ENCODE measurements around the gene HSH2D. TPM values are rescaled to one million over a fixed set of nuclear protein-coding genes. Genes with fewer than 3 reads are reported as not detected.

The HSH2D gene
- total and polyA plus RNA-seq, 2 of the 13 experiments (the other 11 are each of a cell fraction or from before 2014, with no cell fraction given): 0.69 to 3.2 TPM

DNA sequence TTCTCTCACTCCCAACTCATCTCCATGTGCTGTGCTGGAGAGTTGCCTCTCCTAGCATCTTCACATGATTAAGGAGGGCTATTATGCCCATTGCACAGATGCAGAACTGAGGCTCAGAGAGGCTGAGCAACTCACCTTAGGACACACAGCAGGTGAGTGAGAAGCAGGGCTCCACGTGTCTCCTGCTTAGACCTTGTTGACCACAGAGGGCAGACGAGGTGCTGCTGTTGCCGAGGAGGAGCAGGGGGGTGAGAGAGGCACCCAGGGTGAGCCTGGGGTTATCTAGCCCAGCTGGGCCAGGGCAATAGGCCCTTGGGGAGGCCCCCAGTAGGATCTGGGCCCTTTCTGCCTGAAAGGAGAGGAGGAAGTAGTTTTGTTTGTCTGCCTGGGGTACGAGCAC lies 2.4 kb upstream of the HSH2D start (continued):
- TF ChIP-seq MAF1 (CRISPR knock-in tag; IDR thresholded peaks at IDR 0.05; ENCODE audit: borderline replicate concordance) (no peak), ZNF501 (CRISPR knock-in tag; IDR thresholded peaks at IDR 0.05) (peak; percentile 23; the same call in 1 of the 2 replicates), ZNF34 (CRISPR knock-in tag; IDR thresholded peaks at IDR 0.05; ENCODE audit: borderline replicate concordance) (no peak), ZNF629 (CRISPR knock-in tag; conservative IDR thresholded peaks at IDR 0.05) (peak; percentile 96), PTBP1 (IDR thresholded peaks at IDR 0.05; ENCODE audit: low read depth, low read length, poor library complexity, severe bottlenecking) (no peak), ETV6 (CRISPR knock-in tag; conservative IDR thresholded peaks at IDR 0.05) (no peak), STAT5B (CRISPR knock-in tag; IDR thresholded peaks at IDR 0.05) (no peak), FOXA1 (IDR thresholded peaks at IDR 0.05) (no peak), FOXA1 (CRISPR knock-in tag; IDR thresholded peaks at IDR 0.05) (peak; percentile 51; the same call in 1 of the 2 replicates), IRX3 (CRISPR knock-in tag; IDR thresholded peaks at IDR 0.05; ENCODE audit: borderline replicate concordance, low read depth) (no peak), ARID3A (IDR thresholded peaks at IDR 0.05; ENCODE audit: low read depth, low read length) (no peak), NR2C2 (CRISPR knock-in tag; IDR thresholded peaks at IDR 0.05; ENCODE audit: borderline replicate concordance) (no peak), FOXA3 (CRISPR knock-in tag; IDR thresholded peaks at IDR 0.05) (0 out of 2 replicates have a peak, but pooled peaks have one; percentile 23), ZNF3 (CRISPR knock-in tag; IDR thresholded peaks at IDR 0.05) (no peak), CHD4 (IDR thresholded peaks at IDR 0.05; ENCODE audit: borderline replicate concordance, low read length) (peak; percentile 56; the same call in 1 of the 2 replicates), TBX3 (IDR thresholded peaks at IDR 0.05; ENCODE audit: borderline replicate concordance) (no peak), STAG1 (CRISPR knock-in tag; IDR thresholded peaks at IDR 0.05) (0 out of 2 replicates have a peak, but pooled peaks have one; percentile 16), ATRX (CRISPR knock-in tag; IDR thresholded peaks at IDR 0.05; ENCODE audit: borderline replicate concordance) (no peak), NAIF1 (CRISPR knock-in tag; IDR thresholded peaks at IDR 0.05; ENCODE audit: borderline replicate concordance) (no peak), ZFP90 (CRISPR knock-in tag; IDR thresholded peaks at IDR 0.05; ENCODE audit: borderline replicate concordance) (no peak), ZNF768 (CRISPR knock-in tag; IDR thresholded peaks at IDR 0.05) (peak; percentile 100), ZBTB38 (CRISPR knock-in tag; IDR thresholded peaks at IDR 0.05) (no peak), ZNF879 (CRISPR knock-in tag; IDR thresholded peaks at IDR 0.05) (no peak), DDIT3 (CRISPR knock-in tag; IDR thresholded peaks at IDR 0.05) (no peak), ATM (IDR thresholded peaks at IDR 0.05; ENCODE audit: borderline replicate concordance) (no peak), ZBTB7A (CRISPR knock-in tag; IDR thresholded peaks at IDR 0.05) (no peak), RCOR2 (CRISPR knock-in tag; IDR thresholded peaks at IDR 0.05) (peak; percentile 72; the same call in 1 of the 2 replicates)
- TF ChIP-seq, protein P1, sequence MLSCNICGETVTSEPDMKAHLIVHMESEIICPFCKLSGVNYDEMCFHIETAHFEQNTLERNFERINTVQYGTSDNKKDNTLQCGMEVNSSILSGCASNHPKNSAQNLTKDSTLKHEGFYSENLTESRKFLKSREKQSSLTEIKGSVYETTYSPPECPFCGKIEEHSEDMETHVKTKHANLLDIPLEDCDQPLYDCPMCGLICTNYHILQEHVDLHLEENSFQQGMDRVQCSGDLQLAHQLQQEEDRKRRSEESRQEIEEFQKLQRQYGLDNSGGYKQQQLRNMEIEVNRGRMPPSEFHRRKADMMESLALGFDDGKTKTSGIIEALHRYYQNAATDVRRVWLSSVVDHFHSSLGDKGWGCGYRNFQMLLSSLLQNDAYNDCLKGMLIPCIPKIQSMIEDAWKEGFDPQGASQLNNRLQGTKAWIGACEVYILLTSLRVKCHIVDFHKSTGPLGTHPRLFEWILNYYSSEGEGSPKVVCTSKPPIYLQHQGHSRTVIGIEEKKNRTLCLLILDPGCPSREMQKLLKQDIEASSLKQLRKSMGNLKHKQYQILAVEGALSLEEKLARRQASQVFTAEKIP (CRISPR knock-in tag; IDR thresholded peaks at IDR 0.05; ENCODE audit: borderline replicate concordance): no peak
- TF ChIP-seq, protein P2, sequence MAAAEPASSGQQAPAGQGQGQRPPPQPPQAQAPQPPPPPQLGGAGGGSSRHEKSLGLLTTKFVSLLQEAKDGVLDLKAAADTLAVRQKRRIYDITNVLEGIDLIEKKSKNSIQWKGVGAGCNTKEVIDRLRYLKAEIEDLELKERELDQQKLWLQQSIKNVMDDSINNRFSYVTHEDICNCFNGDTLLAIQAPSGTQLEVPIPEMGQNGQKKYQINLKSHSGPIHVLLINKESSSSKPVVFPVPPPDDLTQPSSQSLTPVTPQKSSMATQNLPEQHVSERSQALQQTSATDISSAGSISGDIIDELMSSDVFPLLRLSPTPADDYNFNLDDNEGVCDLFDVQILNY (CRISPR knock-in tag; conservative IDR thresholded peaks at IDR 0.05): no peak
